Osteoblast (primary cell): ENCODE data around the gene HMG20B. TPM values are rescaled to one million over a fixed set of nuclear protein-coding genes. Genes with fewer than 3 reads are reported as not detected.

Experiments used
- DNase-seq: peaks from one replicate; pipeline ENCODE4 v3.0.0; 2011; ENCODE audit warnings: low spot score, mixed read lengths; ENCODE audit not compliant: insufficient read length; ENCODE audit errors: missing footprints
- H2AFZ ChIP-seq: 2 replicates; pipeline ENCODE4 v1.6.0; 2011; ENCODE audit warnings: mild to moderate bottlenecking, low read length
- H3K27ac ChIP-seq: 2 replicates; pipeline ENCODE4 v1.5.1; 2011; ENCODE audit warnings: mild to moderate bottlenecking, low read depth, low read length, moderate library complexity
- H3K27me3 ChIP-seq: 2 replicates; pipeline ENCODE4 v1.6.0; 2012; ENCODE audit warnings: mild to moderate bottlenecking, control low read depth, inconsistent platforms, low read length, moderate library complexity; ENCODE audit not compliant: insufficient read depth
- H3K36me3 ChIP-seq: 2 replicates; pipeline ENCODE4 v1.5.1; 2011; ENCODE audit warnings: mild to moderate bottlenecking, low read length, control low read depth, moderate library complexity; ENCODE audit not compliant: insufficient read depth
- H3K4me1 ChIP-seq: 2 replicates; pipeline ENCODE4 v1.5.1; 2011; ENCODE audit warnings: mild to moderate bottlenecking, low read length, control low read depth, moderate library complexity; ENCODE audit not compliant: insufficient read depth
- H3K4me2 ChIP-seq: 2 replicates; pipeline ENCODE4 v1.6.0; 2011; ENCODE audit warnings: mild to moderate bottlenecking, low read length; ENCODE audit not compliant: insufficient read depth
- H3K4me3 ChIP-seq: fragments of 200-600 bp; sonication (generic); 3 replicates; pipeline ENCODE4 v1.5.1; 2012; ENCODE audit warnings: mild to moderate bottlenecking, low read length, inconsistent platforms; ENCODE audit not compliant: insufficient read depth
- H3K79me2 ChIP-seq: 2 replicates; pipeline ENCODE4 v1.6.0; 2012; ENCODE audit warnings: mild to moderate bottlenecking, low read length, control low read depth, inconsistent platforms; ENCODE audit not compliant: insufficient read depth
- H3K9me3 ChIP-seq: 2 replicates; pipeline ENCODE4 v1.5.1; 2011; ENCODE audit warnings: low read depth, low read length, control low read depth
- H4K20me1 ChIP-seq: 2 replicates; pipeline ENCODE4 v1.6.0; 2012; ENCODE audit warnings: mild to moderate bottlenecking, low read length, control low read depth; ENCODE audit not compliant: insufficient read depth
- total RNA-seq: library from RNA; depleted of rRNA; stranded (reverse); fragments of >200 nt; gene quantifications from 2 replicates; pipeline ENCODE4 v1.2.3, GENCODE V29; 2012
- TF ChIP-seq, protein P1 (sequence below): IDR thresholded peaks from 2 replicates; pipeline ENCODE4 v1.5.1; 2011; ENCODE audit warnings: mild to moderate bottlenecking, low read depth, low read length, moderate library complexity; ENCODE audit errors: extremely low read depth

HMG20B gene
- total RNA-seq, 1 donor = 65.9 TPM

DNA sequence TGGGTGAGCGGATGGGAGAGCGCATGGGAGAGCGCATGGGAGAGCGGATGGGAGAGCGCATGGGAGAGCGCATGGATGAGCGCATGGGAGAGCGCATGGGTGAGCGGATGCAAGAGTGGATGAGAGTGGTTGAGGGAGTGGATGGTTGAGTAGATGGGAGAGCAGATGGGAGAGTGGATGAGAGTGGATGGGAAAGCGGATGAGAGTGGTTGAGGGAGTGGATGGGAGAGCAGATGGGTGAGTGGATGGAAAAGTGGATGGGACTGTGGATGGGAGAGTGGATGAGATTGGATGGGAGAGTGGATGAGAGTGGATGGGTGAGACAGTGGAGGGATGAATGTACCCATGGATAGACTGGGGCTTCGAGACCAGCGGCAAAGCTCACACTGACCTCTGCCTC, 42.4 kb upstream of the HMG20B start:
- Histone ChIP-seq H3K27me3 (no peaks in the 10 kb centered on the region), H3K9me3 (no peaks in the 10 kb centered on the region), H4K20me1 (peaks cover 19% of the 10 kb centered on the region), H2AFZ (no peak overlapping the region), H3K79me2 (peaks cover 9% of the 10 kb centered on the region), H3K4me2 (no peak overlapping the region), H3K27ac (no peak overlapping the region), H3K4me1 (no peaks in the 10 kb centered on the region), H3K4me3 (no peak overlapping the region), H3K36me3 (peaks cover 52% of the 10 kb centered on the region)
- DNase-seq = no peak
- TF ChIP-seq, protein P1, sequence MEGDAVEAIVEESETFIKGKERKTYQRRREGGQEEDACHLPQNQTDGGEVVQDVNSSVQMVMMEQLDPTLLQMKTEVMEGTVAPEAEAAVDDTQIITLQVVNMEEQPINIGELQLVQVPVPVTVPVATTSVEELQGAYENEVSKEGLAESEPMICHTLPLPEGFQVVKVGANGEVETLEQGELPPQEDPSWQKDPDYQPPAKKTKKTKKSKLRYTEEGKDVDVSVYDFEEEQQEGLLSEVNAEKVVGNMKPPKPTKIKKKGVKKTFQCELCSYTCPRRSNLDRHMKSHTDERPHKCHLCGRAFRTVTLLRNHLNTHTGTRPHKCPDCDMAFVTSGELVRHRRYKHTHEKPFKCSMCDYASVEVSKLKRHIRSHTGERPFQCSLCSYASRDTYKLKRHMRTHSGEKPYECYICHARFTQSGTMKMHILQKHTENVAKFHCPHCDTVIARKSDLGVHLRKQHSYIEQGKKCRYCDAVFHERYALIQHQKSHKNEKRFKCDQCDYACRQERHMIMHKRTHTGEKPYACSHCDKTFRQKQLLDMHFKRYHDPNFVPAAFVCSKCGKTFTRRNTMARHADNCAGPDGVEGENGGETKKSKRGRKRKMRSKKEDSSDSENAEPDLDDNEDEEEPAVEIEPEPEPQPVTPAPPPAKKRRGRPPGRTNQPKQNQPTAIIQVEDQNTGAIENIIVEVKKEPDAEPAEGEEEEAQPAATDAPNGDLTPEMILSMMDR = no peak

DNA sequence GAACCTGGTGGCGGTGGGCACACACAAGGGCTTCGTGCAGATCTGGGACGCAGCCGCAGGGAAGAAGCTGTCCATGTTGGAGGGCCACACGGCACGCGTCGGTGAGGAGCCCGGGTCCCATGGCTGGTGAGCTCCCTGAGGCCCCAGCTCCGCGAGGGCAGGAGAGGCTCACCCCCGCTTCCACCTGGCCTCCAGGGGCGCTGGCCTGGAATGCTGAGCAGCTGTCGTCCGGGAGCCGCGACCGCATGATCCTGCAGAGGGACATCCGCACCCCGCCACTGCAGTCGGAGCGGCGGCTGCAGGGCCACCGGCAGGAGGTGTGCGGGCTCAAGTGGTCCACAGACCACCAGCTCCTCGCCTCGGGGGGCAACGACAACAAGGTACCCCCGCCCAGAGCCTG, 41.0 kb upstream of the HMG20B start:
- Histone ChIP-seq H3K27me3 (no peaks in the 10 kb centered on the region), H3K36me3 (peaks cover 51% of the 10 kb centered on the region), H3K4me3 (no peak overlapping the region), H3K9me3 (no peaks in the 10 kb centered on the region), H3K4me1 (no peaks in the 10 kb centered on the region), H3K79me2 (peaks cover 7% of the 10 kb centered on the region), H2AFZ (no peak overlapping the region), H3K4me2 (no peak overlapping the region), H4K20me1 (peaks cover 21% of the 10 kb centered on the region), H3K27ac (no peak overlapping the region)
- DNase-seq = no peak
- TF ChIP-seq, protein P1 = no peak

DNA sequence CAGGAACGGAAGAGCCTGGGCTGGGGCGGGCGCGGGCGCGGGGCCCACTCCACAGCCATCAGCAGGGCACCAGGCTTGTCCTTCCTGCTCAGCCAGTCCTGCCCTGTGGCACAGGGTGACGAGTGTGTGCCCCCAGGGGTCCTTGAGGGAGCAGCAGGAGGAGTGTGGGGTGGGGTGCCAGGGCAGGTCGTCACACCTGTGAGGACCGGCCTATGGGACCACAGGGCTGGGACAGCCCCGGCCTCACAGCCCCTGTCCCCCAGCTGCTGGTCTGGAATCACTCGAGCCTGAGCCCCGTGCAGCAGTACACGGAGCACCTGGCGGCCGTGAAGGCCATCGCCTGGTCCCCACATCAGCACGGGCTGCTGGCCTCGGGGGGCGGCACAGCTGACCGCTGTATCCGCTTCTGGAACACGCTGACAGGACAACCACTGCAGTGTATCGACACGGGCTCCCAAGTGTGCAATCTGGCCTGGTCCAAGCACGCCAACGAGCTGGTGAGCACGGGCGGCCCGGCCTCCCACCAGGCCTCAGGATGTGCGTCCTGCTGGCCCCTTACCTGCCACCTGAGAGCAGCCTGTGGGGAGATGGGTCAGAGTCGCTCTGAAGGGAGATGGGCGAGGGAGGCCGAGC, 40.5 kb upstream of the HMG20B start:
- H3K36me3 ChIP-seq = peaks cover 45% of the 10 kb centered on the region
- no peak overlapping the region for H3K4me3 ChIP-seq
- peaks cover 15% of the 10 kb centered on the region for H4K20me1 ChIP-seq
- TF ChIP-seq, protein P1 = no peak
- no peak overlapping the region for H2AFZ ChIP-seq
- H3K27ac ChIP-seq = no peak overlapping the region
- no peaks in the 10 kb centered on the region for H3K27me3 ChIP-seq
- peak; percentile 81 for DNase-seq
- peaks cover 4% of the 10 kb centered on the region for H3K79me2 ChIP-seq
- no peaks in the 10 kb centered on the region for H3K9me3 ChIP-seq
- no peak overlapping the region for H3K4me2 ChIP-seq
- H3K4me1 ChIP-seq = no peaks in the 10 kb centered on the region

DNA sequence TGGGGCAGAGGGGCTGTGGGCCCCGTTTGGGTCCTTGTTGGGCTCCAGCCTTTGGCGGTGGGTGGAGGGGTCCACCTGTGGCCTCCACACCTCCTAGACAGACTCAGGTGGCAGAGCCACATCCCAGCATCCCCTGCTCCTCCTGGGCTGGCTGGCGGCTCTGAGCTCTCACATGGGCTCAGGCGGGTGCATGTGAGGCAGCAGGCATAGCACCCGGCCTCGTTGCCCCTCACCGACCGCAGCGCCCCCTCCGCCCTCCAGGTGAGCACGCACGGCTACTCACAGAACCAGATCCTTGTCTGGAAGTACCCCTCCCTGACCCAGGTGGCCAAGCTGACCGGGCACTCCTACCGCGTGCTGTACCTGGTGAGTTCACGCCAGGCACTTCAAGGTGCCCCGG, 39.7 kb upstream of the HMG20B start:
- no peaks in the 10 kb centered on the region for H3K9me3 ChIP-seq
- TF ChIP-seq, protein P1 = no peak
- H3K79me2 ChIP-seq = peaks cover 3% of the 10 kb centered on the region
- H3K4me1 ChIP-seq = no peaks in the 10 kb centered on the region
- H3K27ac ChIP-seq = no peak overlapping the region
- DNase-seq = peak; percentile 86
- H3K36me3 ChIP-seq = peaks cover 40% of the 10 kb centered on the region
- peaks cover 13% of the 10 kb centered on the region for H4K20me1 ChIP-seq
- H2AFZ ChIP-seq = no peak overlapping the region
- no peaks in the 10 kb centered on the region for H3K27me3 ChIP-seq
- no peak overlapping the region for H3K4me2 ChIP-seq
- no peak overlapping the region for H3K4me3 ChIP-seq
